ENCODE results near the gene PDZRN4.

PDZRN4 gene

GRCh38 chr12:41438854-41439541, 250.9 kb downstream of the PDZRN4 start:
- no CpG with 5 or more reads among the region's 3 CpGs for WGBS (ENCODE audit: extremely low coverage, insufficient coverage, insufficient read length)
- no peaks in the 10 kb centered on the region for H3K36me3 ChIP-seq (ENCODE audit: control insufficient read depth in 1 of 2, insufficient read depth in 2 of 2, low read length in 2 of 2)

DNA sequence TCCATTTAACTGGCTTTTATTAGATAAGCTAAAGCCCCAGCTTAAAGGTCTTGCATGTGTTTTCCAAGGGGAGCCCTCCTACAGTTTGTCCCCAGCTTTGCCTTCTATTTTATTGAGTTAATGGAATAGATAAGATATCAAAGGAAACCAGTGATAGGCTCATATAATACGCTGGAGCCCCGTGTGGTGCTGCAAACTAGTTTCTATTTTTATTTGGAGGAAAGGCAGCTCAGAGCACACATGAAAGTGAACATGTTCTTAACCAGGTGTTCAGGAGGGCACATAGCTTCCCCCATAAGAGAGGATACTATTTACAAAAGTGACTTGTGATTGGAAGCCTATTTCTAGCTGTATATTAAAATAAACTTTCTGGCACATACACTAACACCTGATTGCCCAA, 251.7 kb downstream of the PDZRN4 start:
- Histone ChIP-seq H3K4ac (ENCODE audit: low read depth, low read length) (no peak overlapping the region), H3K4me2 (ENCODE audit: low read length) (no peak overlapping the region), H3K27ac (ENCODE audit: low read depth, low read length) (no peak overlapping the region), H3K23ac (ENCODE audit: low read length) (no peak overlapping the region), H4K8ac (ENCODE audit: low read depth, low read length) (no peak overlapping the region), H3K9me3 (ENCODE audit: insufficient read depth, low read depth, low read length) (no peaks in the 10 kb centered on the region), H3K27me3 (ENCODE audit: insufficient read depth, low read length) (no peaks in the 10 kb centered on the region), H4K91ac (ENCODE audit: low read depth, low read length) (no peak overlapping the region), H2BK5ac (ENCODE audit: low read depth, low read length, poor library complexity) (no peak overlapping the region), H2AFZ (ENCODE audit: insufficient read depth, low read length, poor library complexity) (no peak overlapping the region), H3K79me2 (ENCODE audit: control insufficient read depth, insufficient read depth, low read length, poor library complexity) (no peaks in the 10 kb centered on the region), H3K14ac (ENCODE audit: low read length) (no peak overlapping the region), H2AK5ac (ENCODE audit: low read length) (no peak overlapping the region), H3K9ac (ENCODE audit: low read length) (no peak overlapping the region), H3K4me1 (ENCODE audit: control insufficient read depth in 1 of 2, insufficient read depth in 2 of 2, low read length in 2 of 2) (no peaks in the 10 kb centered on the region), H3K4me3 (ENCODE audit: low read depth, low read length) (no peak overlapping the region), H3K79me1 (ENCODE audit: low read length) (no peaks in the 10 kb centered on the region), H2BK120ac (ENCODE audit: insufficient read depth, low read length, poor library complexity) (no peak overlapping the region), H4K12ac (ENCODE audit: low read depth, low read length) (no peak overlapping the region), H3K18ac (ENCODE audit: low read length) (no peak overlapping the region), H2BK12ac (ENCODE audit: low read length) (no peak overlapping the region), H3K36me3 (ENCODE audit: control insufficient read depth in 1 of 2, insufficient read depth in 2 of 2, low read length in 2 of 2) (no peaks in the 10 kb centered on the region)
- DNase-seq = no peak
- no CpG with 5 or more reads among the region's 2 CpGs for WGBS (ENCODE audit: extremely low coverage, insufficient coverage, insufficient read length)

More at GRCh38 chr12:41438854-41439541, 250.9 kb downstream of the PDZRN4 start:
- no peak overlapping the region for H2BK120ac ChIP-seq (ENCODE audit: insufficient read depth, low read length, poor library complexity)
- H3K9ac ChIP-seq (ENCODE audit: low read length) = no peak overlapping the region
- no peaks in the 10 kb centered on the region for H3K9me3 ChIP-seq (ENCODE audit: insufficient read depth, low read depth, low read length)
- H2BK12ac ChIP-seq (ENCODE audit: low read length) = no peak overlapping the region
- H3K4ac ChIP-seq (ENCODE audit: low read depth, low read length) = no peak overlapping the region
- H2AK5ac ChIP-seq (ENCODE audit: low read length) = no peak overlapping the region
- H3K79me2 ChIP-seq (ENCODE audit: control insufficient read depth, insufficient read depth, low read length, poor library complexity) = no peaks in the 10 kb centered on the region
- H3K4me1 ChIP-seq (ENCODE audit: control insufficient read depth in 1 of 2, insufficient read depth in 2 of 2, low read length in 2 of 2) = no peaks in the 10 kb centered on the region
- H3K14ac ChIP-seq (ENCODE audit: low read length) = no peak overlapping the region
- H3K18ac ChIP-seq (ENCODE audit: low read length) = no peak overlapping the region
- no peak overlapping the region for H4K91ac ChIP-seq (ENCODE audit: low read depth, low read length)
- no peak overlapping the region for H3K4me2 ChIP-seq (ENCODE audit: low read length)
- no peak for DNase-seq
- no peak overlapping the region for H2BK5ac ChIP-seq (ENCODE audit: low read depth, low read length, poor library complexity)
- H4K8ac ChIP-seq (ENCODE audit: low read depth, low read length) = no peak overlapping the region
- no peak overlapping the region for H3K27ac ChIP-seq (ENCODE audit: low read depth, low read length)
- no peak overlapping the region for H4K12ac ChIP-seq (ENCODE audit: low read depth, low read length)
- no peak overlapping the region for H2AFZ ChIP-seq (ENCODE audit: insufficient read depth, low read length, poor library complexity)
- no peak overlapping the region for H3K4me3 ChIP-seq (ENCODE audit: low read depth, low read length)
- peak overlapping the region; percentile 85 for H3K23ac ChIP-seq (ENCODE audit: low read length)
- no peaks in the 10 kb centered on the region for H3K27me3 ChIP-seq (ENCODE audit: insufficient read depth, low read length)
- H3K79me1 ChIP-seq (ENCODE audit: low read length) = no peaks in the 10 kb centered on the region

- Histone ChIP-seq H2AK5ac (ENCODE audit: low read length) (no peak overlapping the region), H3K4me3 (ENCODE audit: low read depth, low read length) (no peak overlapping the region), H2BK120ac (ENCODE audit: insufficient read depth, low read length, poor library complexity) (no peak overlapping the region), H3K9me3 (ENCODE audit: insufficient read depth, low read depth, low read length) (no peaks in the 10 kb centered on the region), H3K79me2 (ENCODE audit: control insufficient read depth, insufficient read depth, low read length, poor library complexity) (no peaks in the 10 kb centered on the region), H3K27me3 (ENCODE audit: insufficient read depth, low read length) (no peaks in the 10 kb centered on the region), H3K14ac (ENCODE audit: low read length) (no peak overlapping the region), H3K36me3 (ENCODE audit: control insufficient read depth in 1 of 2, insufficient read depth in 2 of 2, low read length in 2 of 2) (no peaks in the 10 kb centered on the region), H3K4me2 (ENCODE audit: low read length) (no peak overlapping the region), H4K91ac (ENCODE audit: low read depth, low read length) (no peak overlapping the region), H2BK12ac (ENCODE audit: low read length) (no peak overlapping the region), H3K4me1 (ENCODE audit: control insufficient read depth in 1 of 2, insufficient read depth in 2 of 2, low read length in 2 of 2) (no peaks in the 10 kb centered on the region), H2BK5ac (ENCODE audit: low read depth, low read length, poor library complexity) (no peak overlapping the region), H3K79me1 (ENCODE audit: low read length) (no peaks in the 10 kb centered on the region), H3K27ac (ENCODE audit: low read depth, low read length) (no peak overlapping the region), H3K9ac (ENCODE audit: low read length) (no peak overlapping the region), H4K8ac (ENCODE audit: low read depth, low read length) (no peak overlapping the region), H4K12ac (ENCODE audit: low read depth, low read length) (no peak overlapping the region), H3K23ac (ENCODE audit: low read length) (no peak overlapping the region), H3K18ac (ENCODE audit: low read length) (no peak overlapping the region), H3K4ac (ENCODE audit: low read depth, low read length) (no peak overlapping the region), H2AFZ (ENCODE audit: insufficient read depth, low read length, poor library complexity) (no peak overlapping the region)
- DNase-seq = no peak
These were observed 253.1 kb downstream of the PDZRN4 start for GRCh38 chr12:41441180-41441579.

DNA sequence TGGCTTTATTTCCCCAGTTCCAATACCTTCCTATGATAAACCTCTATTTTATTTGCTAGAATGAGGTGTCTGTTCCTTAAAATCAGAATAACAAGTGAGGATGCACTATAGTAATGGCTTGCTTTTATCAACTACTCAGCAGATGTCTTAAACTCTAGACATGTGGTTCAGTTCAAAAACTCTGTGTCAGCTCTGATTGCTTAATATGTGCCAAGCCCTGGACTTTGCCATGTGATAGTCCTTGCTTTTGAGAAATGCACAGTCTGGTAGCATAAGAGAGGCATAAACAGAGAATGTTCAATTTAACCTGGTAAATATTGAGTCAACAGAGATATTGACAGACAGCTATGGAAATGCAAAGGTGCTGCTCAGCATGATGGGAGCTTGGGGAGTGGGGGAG, 254.8 kb downstream of the PDZRN4 start:
- Histone ChIP-seq H3K4me1 (ENCODE audit: control insufficient read depth in 1 of 2, insufficient read depth in 2 of 2, low read length in 2 of 2) (no peaks in the 10 kb centered on the region), H3K9ac (ENCODE audit: low read length) (no peak overlapping the region)

More for the DNA sequence above, 254.8 kb downstream of the PDZRN4 start:
- Histone ChIP-seq H2AK5ac (ENCODE audit: low read length) (no peak overlapping the region), H4K91ac (ENCODE audit: low read depth, low read length) (no peak overlapping the region), H3K79me2 (ENCODE audit: control insufficient read depth, insufficient read depth, low read length, poor library complexity) (no peaks in the 10 kb centered on the region), H3K27ac (ENCODE audit: low read depth, low read length) (no peak overlapping the region), H3K9me3 (ENCODE audit: insufficient read depth, low read depth, low read length) (no peaks in the 10 kb centered on the region), H3K18ac (ENCODE audit: low read length) (no peak overlapping the region), H3K4me2 (ENCODE audit: low read length) (no peak overlapping the region), H3K23ac (ENCODE audit: low read length) (no peak overlapping the region), H4K12ac (ENCODE audit: low read depth, low read length) (no peak overlapping the region), H2BK5ac (ENCODE audit: low read depth, low read length, poor library complexity) (no peak overlapping the region), H3K36me3 (ENCODE audit: control insufficient read depth in 1 of 2, insufficient read depth in 2 of 2, low read length in 2 of 2) (no peaks in the 10 kb centered on the region), H4K8ac (ENCODE audit: low read depth, low read length) (no peak overlapping the region), H3K79me1 (ENCODE audit: low read length) (no peaks in the 10 kb centered on the region), H2BK120ac (ENCODE audit: insufficient read depth, low read length, poor library complexity) (no peak overlapping the region), H3K14ac (ENCODE audit: low read length) (no peak overlapping the region), H3K27me3 (ENCODE audit: insufficient read depth, low read length) (no peaks in the 10 kb centered on the region), H2BK12ac (ENCODE audit: low read length) (no peak overlapping the region), H3K4ac (ENCODE audit: low read depth, low read length) (no peak overlapping the region), H2AFZ (ENCODE audit: insufficient read depth, low read length, poor library complexity) (no peak overlapping the region), H3K4me3 (ENCODE audit: low read depth, low read length) (no peak overlapping the region)
- DNase-seq = no peak

All from trophoblast cell (in vitro differentiated cells and primary cell).